HG02981 (cell line): ENCODE data around the gene TMA16.
"Not testable (repeated sequence)": the region's sequence is repeated elsewhere in the genome, so short reads cannot be mapped to it uniquely, and the experiment has no call there.

Source experiments
- ATAC-seq: cut with Tn5 transposase; IDR thresholded peaks from one replicate; pipeline ENCODE4 v1.9.1; 2021; ENCODE audit warnings: mild to moderate bottlenecking, moderate library complexity; ENCODE audit not compliant: unreplicated experiment

Gene TMA16

GRCh38 chr4:163494360-163495241 is at the start of gene TMA16:
TSS of gene TMA16 (plus strand) at chr4:163494690. CDS start at chr4:163494802, 112 bp downstream.
- peak; percentile 74 for ATAC-seq

- not testable (repeated sequence) for ATAC-seq
Measured at GRCh38 chr4:163447023-163447422, 47.5 kb upstream of the TMA16 start.

GRCh38 chr4:163447481-163447880 is 47.0 kb upstream of the TMA16 start:
- no peak for ATAC-seq

- ATAC-seq: no peak
Measured at GRCh38 chr4:163448540-163449203, 45.8 kb upstream of the TMA16 start.

- no peak for ATAC-seq
Measured at GRCh38 chr4:163462556-163462955, 31.9 kb upstream of the TMA16 start.

GRCh38 chr4:163467082-163467770 is 27.3 kb upstream of the TMA16 start:
- no peak for ATAC-seq

GRCh38 chr4:163470391-163470790 is 24.1 kb upstream of the TMA16 start:
- ATAC-seq: no peak

GRCh38 chr4:163473130-163473529 is 21.4 kb upstream of the TMA16 start:
- no peak for ATAC-seq

- no peak for ATAC-seq
Measured at GRCh38 chr4:163473576-163473975, 20.9 kb upstream of the TMA16 start, which contains the start of gene TKTL2. TSS of gene TKTL2 (minus strand) at chr4:163473754. CDS start at chr4:163473734, 20 bp downstream.

- ATAC-seq: no peak
Measured at GRCh38 chr4:163474027-163474426, 20.5 kb upstream of the TMA16 start.

- ATAC-seq: no peak
Measured at GRCh38 chr4:163476761-163477438, 17.6 kb upstream of the TMA16 start.

GRCh38 chr4:163482190-163482589 is 12.3 kb upstream of the TMA16 start:
- peak; percentile 60 for ATAC-seq

GRCh38 chr4:163484906-163485305 is 9.6 kb upstream of the TMA16 start:
- ATAC-seq: no peak

GRCh38 chr4:163485589-163485988 is 8.9 kb upstream of the TMA16 start:
- ATAC-seq: no peak

GRCh38 chr4:163486321-163486720 is 8.2 kb upstream of the TMA16 start:
- no peak for ATAC-seq

GRCh38 chr4:163489929-163490328 is 4.6 kb upstream of the TMA16 start:
- no peak for ATAC-seq

GRCh38 chr4:163492951-163493504 is 1.5 kb upstream of the TMA16 start:
- no peak for ATAC-seq

- ATAC-seq: peak; percentile 23
Measured at GRCh38 chr4:163493643-163494359, 689 bp upstream of the TMA16 start.

GRCh38 chr4:163495900-163496299 is 1.4 kb downstream of the TMA16 start:
- ATAC-seq: peak; percentile 39

GRCh38 chr4:163500586-163500985 is 6.1 kb downstream of the TMA16 start:
- no peak for ATAC-seq
